WTC11 (cell line): ENCODE results near the gene PAQR4. TPM values are rescaled to one million over a fixed set of nuclear protein-coding genes. Genes with fewer than 3 reads are reported as not detected.
A peak's percentile ranks its signal among the peaks of the same experiment; 100 is the strongest.

ENCODE experiments used
- ATAC-seq: fragments of 200-7000 bp; cut with Tn5 transposase; 2 replicates; pipeline ENCODE4 v1.10.0; 2021; ENCODE audit warnings: mild to moderate bottlenecking, moderate library complexity
- CTCF ChIA-PET: fragments of 300-600 bp; sonication (Branson Sonifier 250); formaldehyde crosslinking; loops from one replicate; lab custom pipeline; 2021; ENCODE audit warnings: antibody characterized with exemption; lab: Charles Lee
- POLR2A ChIA-PET: fragments of 350-600 bp; sonication (Branson Sonifier 250); formaldehyde crosslinking; loops from one replicate; lab custom pipeline; 2021; ENCODE audit warnings: antibody characterized with exemption; lab: Charles Lee
- DNase-seq: peaks from one replicate; pipeline ENCODE4 v3.0.0; 2021; ENCODE audit warnings: low spot score
- H3K27ac Mint-ChIP-seq: 2 replicates; pipeline ENCODE4 v1.8.0; 2021; ENCODE audit warnings: mixed read lengths
- H3K27me3 Mint-ChIP-seq: 2 replicates; pipeline ENCODE4 v1.8.0; 2021; ENCODE audit warnings: low read depth, mild to moderate bottlenecking, moderate library complexity, mixed read lengths
- H3K36me3 Mint-ChIP-seq: 2 replicates; pipeline ENCODE4 v1.8.0; 2021; ENCODE audit warnings: mixed read lengths
- H3K4me1 Mint-ChIP-seq: 2 replicates; pipeline ENCODE4 v1.8.0; 2022; ENCODE audit warnings: mixed read lengths
- H3K4me3 Mint-ChIP-seq: 2 replicates; pipeline ENCODE4 v1.8.0; 2021; ENCODE audit warnings: mild to moderate bottlenecking, moderate library complexity, mixed read lengths
- H3K9me3 Mint-ChIP-seq: 2 replicates; pipeline ENCODE4 v1.8.0; 2021; ENCODE audit warnings: mixed read lengths
- ARID4B ChIP-seq: sonication (generic); formaldehyde crosslinking; IDR thresholded peaks from 2 replicates; pipeline ENCODE4 v1.8.0; 2023; ENCODE audit warnings: missing genetic modification reagents, mild to moderate bottlenecking, borderline replicate concordance
- CREM ChIP-seq: sonication (generic); formaldehyde crosslinking; IDR thresholded peaks from 2 replicates; pipeline ENCODE4 v1.8.1; 2022; ENCODE audit warnings: mild to moderate bottlenecking, missing genetic modification reagents, moderate library complexity
- CTCF ChIP-seq: fragments of 200-600 bp; IDR thresholded peaks from 2 replicates; pipeline ENCODE4 v1.8.0; 2022; ENCODE audit warnings: antibody characterized with exemption
- E2F1 ChIP-seq: sonication (generic); formaldehyde crosslinking; IDR thresholded peaks from 2 replicates; pipeline ENCODE4 v1.8.0; 2022; ENCODE audit warnings: mild to moderate bottlenecking, missing genetic modification reagents
- E2F4 ChIP-seq: sonication (generic); formaldehyde crosslinking; IDR thresholded peaks from 2 replicates; pipeline ENCODE4 v1.8.1; 2022; ENCODE audit warnings: low read depth, mild to moderate bottlenecking, moderate library complexity, missing genetic modification reagents, borderline replicate concordance
- EMX1 ChIP-seq: fragments of 250-450 bp; sonication (Bioruptor Pico); IDR thresholded peaks from 2 replicates; pipeline ENCODE4 v1.8.0; 2021; ENCODE audit warnings: mild to moderate bottlenecking
- ERG ChIP-seq: fragments of 250-450 bp; sonication (Bioruptor Pico); IDR thresholded peaks from 2 replicates; pipeline ENCODE4 v1.8.0; 2021; ENCODE audit warnings: mild to moderate bottlenecking
- FOXJ3 ChIP-seq: sonication (generic); formaldehyde crosslinking; IDR thresholded peaks from 2 replicates; pipeline ENCODE4 v1.9.0; 2021; ENCODE audit warnings: missing genetic modification reagents, mild to moderate bottlenecking, borderline replicate concordance
- IRF2 ChIP-seq: sonication (generic); formaldehyde crosslinking; IDR thresholded peaks from 2 replicates; pipeline ENCODE4 v1.8.0; 2022; ENCODE audit warnings: low read depth, missing genetic modification reagents, borderline replicate concordance
- MAX ChIP-seq: sonication (generic); formaldehyde crosslinking; IDR thresholded peaks from 2 replicates; pipeline ENCODE4 v1.8.0; 2022; ENCODE audit warnings: mild to moderate bottlenecking, missing genetic modification reagents
- MYBL2 ChIP-seq: sonication (generic); formaldehyde crosslinking; IDR thresholded peaks from 2 replicates; pipeline ENCODE4 v1.8.1; 2023; ENCODE audit warnings: mild to moderate bottlenecking, moderate library complexity, missing genetic modification reagents
- NR3C1 ChIP-seq: sonication (generic); formaldehyde crosslinking; conservative IDR thresholded peaks from 2 replicates; pipeline ENCODE4 v1.8.1; 2023; ENCODE audit warnings: low read depth, mild to moderate bottlenecking, missing genetic modification reagents
- SMAD3 ChIP-seq: sonication (generic); formaldehyde crosslinking; IDR thresholded peaks from 2 replicates; pipeline ENCODE4 v1.8.0; 2022; ENCODE audit warnings: missing genetic modification reagents, mild to moderate bottlenecking, borderline replicate concordance
- TEAD4 ChIP-seq: sonication (generic); formaldehyde crosslinking; IDR thresholded peaks from 2 replicates; pipeline ENCODE4 v1.8.0; 2022; ENCODE audit warnings: mild to moderate bottlenecking, missing genetic modification reagents
- ZBTB21 ChIP-seq: sonication (generic); formaldehyde crosslinking; IDR thresholded peaks from 2 replicates; pipeline ENCODE4 v1.8.1; 2023; ENCODE audit warnings: mild to moderate bottlenecking, missing genetic modification reagents, borderline replicate concordance
- ZNF263 ChIP-seq: sonication (generic); formaldehyde crosslinking; IDR thresholded peaks from 2 replicates; pipeline ENCODE4 v1.8.1; 2022; ENCODE audit warnings: low read depth, mild to moderate bottlenecking, moderate library complexity, missing genetic modification reagents
- ZNF423 ChIP-seq: fragments of 250-450 bp; sonication (Bioruptor Pico); IDR thresholded peaks from 2 replicates; pipeline ENCODE4 v2.1.2; 2022; ENCODE audit warnings: mild to moderate bottlenecking, moderate library complexity
- ZNF425 ChIP-seq: fragments of 250-450 bp; sonication (Bioruptor Pico); conservative IDR thresholded peaks from 2 replicates; pipeline ENCODE4 v1.9.0; 2021; ENCODE audit warnings: mild to moderate bottlenecking
- ZNF532 ChIP-seq: fragments of 250-450 bp; sonication (Bioruptor Pico); IDR thresholded peaks from 2 replicates; pipeline ENCODE4 v1.9.0; 2021; ENCODE audit warnings: mild to moderate bottlenecking, borderline replicate concordance
- total RNA-seq: library from RNA; stranded (reverse); gene quantifications from 3 replicates; pipeline ENCODE4 v1.2.3, GENCODE V29; 2021

PAQR4 gene
- total RNA-seq, 1 experiment from 2014 or later = 32.4 TPM

GRCh38 chr16:3013998-3014690, 45.0 kb downstream of the PAQR4 start:
- no peak for DNase-seq
- Mint-ChIP-seq H3K9me3 (no peaks in the 10 kb centered on the region), H3K27me3 (peaks cover 3% of the 10 kb centered on the region; the same call in 1 of the 2 replicates), H3K36me3 (peaks cover 21% of the 10 kb centered on the region), H3K4me3 (peak overlapping the region; percentile 93), H3K4me1 (peaks cover 68% of the 10 kb centered on the region), H3K27ac (peak overlapping the region; percentile 86)
- ChIA-PET POLR2A (interaction anchor here (0.6 to 17.1 kb wide), 4 partner anchors 8 to 37 kb away, joined by 3 to 502 read pairs (median 7); partner anchors contain the start of genes CLDN9, HCFC1R1 and THOC6), CTCF (interaction anchor here (0.7 to 3.0 kb wide), 11 partner anchors 9 to 115 kb away, joined by 3 to 35 read pairs (median 5); partner anchors contain the start of genes HCFC1R1, PAQR4 and THOC6)
- ATAC-seq = no peak
- TF ChIP-seq ZNF425 = peak; percentile 69
- no peak for TF ChIP-seq SMAD3 (CRISPR knock-in tag)
- TF ChIP-seq E2F4 (CRISPR knock-in tag) = no peak
- no peak for TF ChIP-seq ZBTB21
- TF ChIP-seq ZNF263 = no peak
- TF ChIP-seq MYBL2 (CRISPR knock-in tag) = no peak
- TF ChIP-seq ZNF532 (CRISPR knock-in tag) = peak; percentile 78
- no peak for TF ChIP-seq FOXJ3
- TF ChIP-seq TEAD4 (CRISPR knock-in tag) = 0 out of 2 replicates have a peak, but pooled peaks have one; percentile 22
- peak; percentile 62; the same call in 1 of the 2 replicates for TF ChIP-seq ERG (CRISPR knock-in tag)
- no peak for TF ChIP-seq E2F1 (CRISPR knock-in tag)
- no peak for TF ChIP-seq ZNF423
- TF ChIP-seq CTCF = no peak
- no peak for TF ChIP-seq IRF2 (CRISPR knock-in tag)
- peak; percentile 95 for TF ChIP-seq EMX1 (CRISPR knock-in tag)
- TF ChIP-seq CREM (CRISPR knock-in tag) = no peak
- TF ChIP-seq ARID4B (CRISPR knock-in tag) = 0 out of 2 replicates have a peak, but pooled peaks have one; percentile 23
- no peak for TF ChIP-seq NR3C1 (CRISPR knock-in tag)
- peak; percentile 27; the same call in 1 of the 2 replicates for TF ChIP-seq MAX
